MM.1S (cell line): ENCODE data around the gene IRGQ.

ENCODE experiments used
- DNase-seq: peaks from one replicate; pipeline ENCODE4 v3.0.0-alpha.2; 2015
- H2AFZ ChIP-seq: fragments of 300-600 bp; sonication (generic); 2 replicates; pipeline ENCODE4 v1.6.0; 2016; ENCODE audit warnings: antibody characterized with exemption, low read length
- H3F3A ChIP-seq: fragments of 300-600 bp; sonication (generic); 2 replicates; pipeline ENCODE4 v1.6.1; 2016; ENCODE audit warnings: mild to moderate bottlenecking, antibody characterized with exemption, low read length, moderate library complexity, mixed read lengths; ENCODE audit not compliant: insufficient read depth
- H3K27ac ChIP-seq: fragments of 300-600 bp; sonication (generic); 2 replicates; pipeline ENCODE4 v1.5.1; 2016; ENCODE audit warnings: mild to moderate bottlenecking, low read length
- H3K27me3 ChIP-seq: fragments of 300-600 bp; sonication (generic); replicated peaks from 2 replicates; pipeline ENCODE4 v1.6.0; 2016; ENCODE audit warnings: low read length; ENCODE audit not compliant: insufficient read depth
- H3K36me3 ChIP-seq: fragments of 300-600 bp; sonication (generic); replicated peaks from 2 replicates; pipeline ENCODE4 v1.6.1; 2016; ENCODE audit warnings: mild to moderate bottlenecking, low read length, mixed read lengths; ENCODE audit not compliant: insufficient read depth
- H3K4me1 ChIP-seq: fragments of 300-600 bp; sonication (generic); 2 replicates; pipeline ENCODE4 v1.6.1; 2016; ENCODE audit warnings: low read length, mixed read lengths
- H3K4me2 ChIP-seq: fragments of 300-600 bp; sonication (generic); 2 replicates; pipeline ENCODE4 v1.6.0; 2016; ENCODE audit warnings: low read depth, low read length
- H3K4me3 ChIP-seq: fragments of 300-600 bp; sonication (generic); 2 replicates; pipeline ENCODE4 v1.5.1; 2016; ENCODE audit warnings: low read length, mixed read lengths
- H3K79me2 ChIP-seq: fragments of 300-600 bp; sonication (generic); 2 replicates; pipeline ENCODE4 v1.6.1; 2016; ENCODE audit warnings: mixed run types, low read length, mixed read lengths
- H3K9ac ChIP-seq: fragments of 300-600 bp; sonication (generic); 2 replicates; pipeline ENCODE4 v1.6.1; 2016; ENCODE audit warnings: low read length, mixed read lengths
- H3K9me2 ChIP-seq: fragments of 300-600 bp; sonication (generic); replicated peaks from 2 replicates; pipeline ENCODE4 v1.6.1; 2016; ENCODE audit warnings: mild to moderate bottlenecking, low read length, mixed read lengths; ENCODE audit not compliant: insufficient read depth
- H3K9me3 ChIP-seq: fragments of 300-600 bp; sonication (generic); replicated peaks from 2 replicates; pipeline ENCODE4 v1.6.1; 2016; ENCODE audit warnings: mild to moderate bottlenecking, low read length, mixed read lengths; ENCODE audit not compliant: insufficient read depth
- H4K20me1 ChIP-seq: fragments of 300-600 bp; sonication (generic); 2 replicates; pipeline ENCODE4 v1.6.1; 2016; ENCODE audit warnings: mild to moderate bottlenecking, low read length, moderate library complexity, mixed read lengths; ENCODE audit not compliant: insufficient read depth
- CTCF ChIP-seq: fragments of 300-600 bp; sonication (generic); IDR thresholded peaks from 2 replicates; pipeline ENCODE4 v1.5.1; 2016; ENCODE audit warnings: antibody characterized with exemption, low read length, mixed read lengths
- EZH2 ChIP-seq: fragments of 300-600 bp; sonication (generic); optimal IDR thresholded peaks from 2 replicates; pipeline ENCODE3; 2017; ENCODE audit warnings: low read depth, mild to moderate bottlenecking, antibody characterized with exemption, low read length, mixed read lengths
- EZH2phosphoT487 ChIP-seq: fragments of 300-600 bp; sonication (generic); IDR thresholded peaks from 2 replicates; pipeline ENCODE4 v1.6.1; 2018; ENCODE audit warnings: antibody characterized with exemption, low read length

The IRGQ gene

GRCh38 chr19:43634068-43634467, 38.1 kb upstream of the IRGQ start:
- H3K27ac ChIP-seq, result no peak overlapping the region
- TF ChIP-seq EZH2, result no peak
- no peak for TF ChIP-seq EZH2phosphoT487
- TF ChIP-seq CTCF, result no peak
- no peaks in the 10 kb centered on the region for H3F3A ChIP-seq
- H3K4me2 ChIP-seq, result no peak overlapping the region
- no peak overlapping the region for H2AFZ ChIP-seq
- no peaks in the 10 kb centered on the region for H3K79me2 ChIP-seq
- H3K9me2 ChIP-seq, result no peaks in the 10 kb centered on the region
- no peak for DNase-seq
- H3K4me3 ChIP-seq, result no peak overlapping the region
- H3K27me3 ChIP-seq, result peaks cover 46% of the 10 kb centered on the region
- no peaks in the 10 kb centered on the region for H4K20me1 ChIP-seq
- no peaks in the 10 kb centered on the region for H3K36me3 ChIP-seq
- H3K4me1 ChIP-seq, result no peaks in the 10 kb centered on the region
- H3K9ac ChIP-seq, result no peak overlapping the region
- no peaks in the 10 kb centered on the region for H3K9me3 ChIP-seq

GRCh38 chr19:43633520-43633919, 37.6 kb upstream of the IRGQ start:
- H2AFZ ChIP-seq, result no peak overlapping the region
- H3K9me3 ChIP-seq, result no peaks in the 10 kb centered on the region
- H3K36me3 ChIP-seq, result no peaks in the 10 kb centered on the region
- no peaks in the 10 kb centered on the region for H3K9me2 ChIP-seq
- H3K4me2 ChIP-seq, result no peak overlapping the region
- peaks cover 41% of the 10 kb centered on the region for H3K27me3 ChIP-seq
- H3K79me2 ChIP-seq, result no peaks in the 10 kb centered on the region
- H4K20me1 ChIP-seq, result no peaks in the 10 kb centered on the region
- no peak for DNase-seq
- no peak overlapping the region for H3K9ac ChIP-seq
- TF ChIP-seq CTCF, result no peak
- no peak for TF ChIP-seq EZH2phosphoT487
- TF ChIP-seq EZH2, result no peak
- H3K4me1 ChIP-seq, result no peaks in the 10 kb centered on the region
- H3K27ac ChIP-seq, result no peak overlapping the region
- no peaks in the 10 kb centered on the region for H3F3A ChIP-seq
- H3K4me3 ChIP-seq, result no peak overlapping the region

- no peaks in the 10 kb centered on the region for H3K9me2 ChIP-seq
- no peaks in the 10 kb centered on the region for H3K36me3 ChIP-seq
- no peaks in the 10 kb centered on the region for H4K20me1 ChIP-seq
- H3F3A ChIP-seq, result no peaks in the 10 kb centered on the region
- no peak overlapping the region for H2AFZ ChIP-seq
- no peaks in the 10 kb centered on the region for H3K79me2 ChIP-seq
- H3K4me2 ChIP-seq, result no peak overlapping the region
- peaks cover 37% of the 10 kb centered on the region for H3K27me3 ChIP-seq
- no peak overlapping the region for H3K4me3 ChIP-seq
- no peak for DNase-seq
- H3K9ac ChIP-seq, result no peak overlapping the region
- H3K4me1 ChIP-seq, result no peaks in the 10 kb centered on the region
- H3K9me3 ChIP-seq, result no peaks in the 10 kb centered on the region
- no peak overlapping the region for H3K27ac ChIP-seq
- TF ChIP-seq EZH2phosphoT487 (no peak), CTCF (no peak), EZH2 (no peak)
Measured at GRCh38 chr19:43631491-43631890, 35.6 kb upstream of the IRGQ start.
